Measurements from ENCODE around the gene PIPOX. TPM values are rescaled to one million over a fixed set of nuclear protein-coding genes. Genes with fewer than 3 reads are reported as not detected.

The PIPOX gene, protein sequence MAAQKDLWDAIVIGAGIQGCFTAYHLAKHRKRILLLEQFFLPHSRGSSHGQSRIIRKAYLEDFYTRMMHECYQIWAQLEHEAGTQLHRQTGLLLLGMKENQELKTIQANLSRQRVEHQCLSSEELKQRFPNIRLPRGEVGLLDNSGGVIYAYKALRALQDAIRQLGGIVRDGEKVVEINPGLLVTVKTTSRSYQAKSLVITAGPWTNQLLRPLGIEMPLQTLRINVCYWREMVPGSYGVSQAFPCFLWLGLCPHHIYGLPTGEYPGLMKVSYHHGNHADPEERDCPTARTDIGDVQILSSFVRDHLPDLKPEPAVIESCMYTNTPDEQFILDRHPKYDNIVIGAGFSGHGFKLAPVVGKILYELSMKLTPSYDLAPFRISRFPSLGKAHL
- total RNA-seq, result 1.2 and 1.3 TPM in 2 replicates

GRCh38 chr17:29042679-29043538, at the start of gene PIPOX:
Gene PIPOX (plus strand): TSS chr17:29043141. CDS start chr17:29043226, 85 bp downstream.
- peak; percentile 23 to 32 for DNase-seq (ENCODE audit: low read depth in 2 of 2)

DNA sequence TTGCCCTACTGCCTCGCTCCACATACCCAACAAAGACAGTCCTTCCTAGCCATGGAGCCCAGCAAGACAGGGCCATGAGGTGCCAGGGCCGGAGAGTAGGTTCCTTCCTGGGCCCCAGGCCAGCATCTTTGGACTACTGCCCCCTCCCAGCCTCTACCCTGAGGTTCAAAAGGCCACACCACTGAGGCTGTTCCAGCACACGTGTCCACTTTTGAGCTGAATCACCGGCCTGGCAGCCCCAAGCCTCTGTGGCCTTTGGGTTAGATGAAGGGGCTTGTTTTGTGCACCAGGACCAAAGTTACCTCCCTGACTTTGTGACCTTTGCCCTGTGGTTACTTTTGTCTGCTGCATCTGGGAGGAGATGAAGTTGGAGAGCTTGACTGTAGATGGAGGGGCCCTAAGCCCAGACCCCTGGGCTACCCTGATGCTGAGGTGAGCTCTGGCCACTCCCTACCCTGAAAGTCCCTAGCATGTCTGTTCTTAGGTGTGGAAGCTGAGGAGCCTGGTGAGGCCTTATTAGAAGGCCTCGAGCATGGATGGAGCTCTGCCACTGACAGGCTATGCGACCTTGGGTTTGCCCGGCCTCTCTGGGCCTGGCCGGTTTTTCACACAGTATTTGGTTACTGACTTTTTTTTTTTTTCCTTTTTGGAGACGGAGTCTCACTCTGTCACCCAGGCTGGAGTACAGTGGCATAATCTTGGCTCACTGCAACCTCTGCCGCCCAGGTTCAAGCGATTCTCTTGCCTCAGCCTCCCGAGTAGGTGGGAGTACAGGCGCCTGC, 49.1 kb upstream of the PIPOX start:
- no peak for DNase-seq (ENCODE audit: low read depth in 2 of 2)

DNA sequence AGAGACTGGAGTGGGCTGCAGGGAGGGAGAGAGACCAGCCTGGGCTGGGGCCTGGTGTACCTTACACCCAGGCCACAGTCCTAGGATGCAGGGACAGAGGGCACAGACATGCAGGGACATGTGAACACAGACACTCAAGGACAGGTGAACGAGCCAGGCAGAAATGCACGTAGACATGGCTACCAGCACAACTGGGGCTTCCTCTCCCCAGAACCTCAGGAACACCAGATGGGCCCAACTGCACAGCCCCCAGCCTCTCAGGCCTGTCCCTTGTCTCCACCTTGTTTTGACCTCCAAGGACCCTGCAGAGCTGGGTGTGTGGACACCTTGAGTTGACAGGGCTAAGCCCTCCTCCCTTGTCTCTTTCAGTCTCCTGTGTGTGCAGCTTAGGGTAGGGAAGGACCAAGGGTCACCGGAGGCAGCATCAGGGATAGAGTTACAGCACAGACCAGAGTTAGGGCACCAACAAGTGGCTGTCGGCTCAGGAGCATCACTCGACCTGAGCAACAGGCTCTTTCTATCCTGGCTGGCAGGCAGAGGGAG, 46.3 kb upstream of the PIPOX start:
- DNase-seq (ENCODE audit: low read depth in 2 of 2), result no peak

DNA sequence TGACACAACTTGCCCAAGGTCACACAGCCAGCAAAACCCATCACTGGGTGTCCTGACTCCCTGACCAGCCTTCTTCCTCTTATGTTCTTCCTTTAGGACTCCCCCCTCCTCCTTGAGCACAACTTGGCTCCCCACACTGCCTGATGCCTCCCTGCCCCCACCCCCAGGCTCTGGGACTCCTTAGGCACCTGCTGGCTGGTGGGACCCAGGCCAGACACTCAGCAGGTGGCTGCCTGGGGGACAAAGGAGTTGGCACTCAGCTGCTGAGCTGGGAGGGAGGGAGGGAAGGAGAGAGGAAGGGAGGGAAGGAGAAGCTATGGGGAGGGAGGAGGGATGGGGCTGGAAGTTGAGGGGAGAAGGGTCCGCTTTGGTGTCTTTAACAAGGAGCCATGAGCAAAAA, 45.1 kb upstream of the PIPOX start:
- no peak for DNase-seq (ENCODE audit: low read depth in 2 of 2)

DNA sequence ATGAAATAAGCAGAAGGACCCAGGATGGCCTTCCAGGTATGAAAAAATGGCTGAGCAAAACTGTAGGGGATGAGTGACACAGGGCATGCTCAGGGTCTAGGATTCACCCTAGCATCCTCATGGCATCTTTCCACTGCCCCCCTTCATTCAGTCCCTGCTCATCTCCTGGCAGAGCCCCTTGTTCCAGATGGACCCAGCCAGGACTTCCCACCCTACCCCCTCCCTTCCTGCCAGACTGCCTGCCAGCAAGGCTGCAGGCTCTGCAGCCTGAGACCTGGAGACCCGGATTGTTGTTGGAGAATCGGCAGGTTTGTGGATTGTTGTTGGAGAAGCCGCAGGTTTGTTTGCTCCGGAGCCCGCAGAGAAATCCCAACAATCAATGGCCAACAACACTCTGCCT, 43.7 kb upstream of the PIPOX start:
- DNase-seq (ENCODE audit: low read depth in 2 of 2), result no peak

- DNase-seq (ENCODE audit: low read depth in 2 of 2), result no peak
Measured at GRCh38 chr17:29000973-29001372, 42.0 kb upstream of the PIPOX start.

DNA sequence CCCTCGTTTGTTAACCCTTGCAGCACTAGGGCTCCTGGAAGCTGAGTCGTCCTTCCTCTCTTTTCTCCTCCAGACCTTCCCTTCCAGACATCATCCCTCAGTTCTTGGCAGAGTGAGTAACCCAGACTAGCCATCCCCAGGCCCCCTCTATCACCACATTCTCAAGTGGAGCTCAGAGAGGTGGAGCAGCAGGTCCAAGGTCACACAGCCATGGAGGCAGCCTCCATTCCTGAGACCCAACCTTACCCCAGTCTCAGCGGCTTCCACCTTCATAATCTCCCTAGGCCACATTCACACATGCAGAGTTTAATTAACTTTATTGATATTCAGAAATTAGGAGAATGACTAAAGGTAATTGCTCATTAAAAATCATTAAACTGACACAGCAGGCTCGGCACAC, 40.1 kb upstream of the PIPOX start:
- DNase-seq (ENCODE audit: low read depth in 2 of 2), result no peak

- no peak for DNase-seq (ENCODE audit: low read depth in 2 of 2)
Measured at GRCh38 chr17:29003289-29003688, 39.7 kb upstream of the PIPOX start.

GRCh38 chr17:29004081-29004692, 38.8 kb upstream of the PIPOX start:
- DNase-seq (ENCODE audit: low read depth in 2 of 2), result peak; percentile 42 to 53

GRCh38 chr17:29005936-29006511, 36.9 kb upstream of the PIPOX start, which contains the start of gene SEZ6:
Gene SEZ6 (minus strand): TSS chr17:29006033. CDS start chr17:29005869, 164 bp downstream.
- peak; percentile 61 to 80 for DNase-seq (ENCODE audit: low read depth in 2 of 2)

GRCh38 chr17:29007456-29007855, 35.5 kb upstream of the PIPOX start:
- no peak for DNase-seq (ENCODE audit: low read depth in 2 of 2)

DNA sequence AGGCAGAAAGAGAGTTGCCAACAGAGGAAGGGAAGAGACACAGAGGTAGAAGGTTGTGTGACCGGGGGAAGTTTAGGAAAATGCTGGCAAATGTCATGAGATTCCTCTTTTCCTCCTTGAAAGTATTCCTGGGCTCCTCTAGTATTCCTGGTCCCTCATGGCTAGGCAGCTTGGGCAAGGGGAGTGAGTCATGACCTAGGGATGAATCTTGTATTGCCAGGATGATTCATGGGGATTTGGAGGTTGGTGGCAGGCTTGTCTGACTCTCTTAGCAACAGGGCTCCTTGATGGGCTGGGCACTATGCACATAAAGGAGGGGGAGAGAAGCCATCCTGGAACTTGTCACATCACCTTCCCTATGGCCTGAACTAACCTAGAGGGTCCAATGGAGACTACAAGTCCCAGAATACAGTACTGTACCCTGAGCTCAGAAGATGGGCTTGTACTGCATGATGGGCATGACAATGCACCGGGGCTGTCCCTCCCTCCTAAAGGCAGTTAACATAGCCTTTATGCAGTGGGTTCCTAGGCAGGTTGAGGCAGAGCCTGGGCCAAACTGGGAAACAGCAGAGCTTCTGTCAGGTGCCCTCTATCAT, 35.0 kb upstream of the PIPOX start:
- no peak for DNase-seq (ENCODE audit: low read depth in 2 of 2)

- DNase-seq (ENCODE audit: low read depth in 2 of 2), result no peak
Measured at GRCh38 chr17:29008591-29008990, 34.4 kb upstream of the PIPOX start.

GRCh38 chr17:29010129-29010528, 32.8 kb upstream of the PIPOX start:
- no peak for DNase-seq (ENCODE audit: low read depth in 2 of 2)

DNA sequence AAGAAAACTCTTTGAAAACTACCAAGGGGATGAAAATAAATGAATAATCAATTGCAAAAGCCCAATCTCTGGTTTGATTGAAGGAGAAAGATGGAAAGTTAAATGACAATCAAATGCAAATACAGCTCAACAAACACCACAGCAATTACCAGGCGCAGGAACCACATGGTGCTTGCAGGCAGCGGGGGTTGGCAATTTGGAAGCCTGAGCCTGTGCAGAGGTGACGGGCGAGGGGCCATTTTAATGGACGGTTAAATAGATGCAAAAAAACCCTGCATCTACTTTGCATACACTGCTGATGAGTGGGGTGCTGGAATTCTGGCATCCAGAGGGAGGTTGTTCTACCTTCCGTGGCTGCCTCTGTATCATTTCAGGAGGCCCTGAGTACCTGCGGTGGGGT, 32.4 kb upstream of the PIPOX start:
- DNase-seq (ENCODE audit: low read depth in 2 of 2), result no peak

DNA sequence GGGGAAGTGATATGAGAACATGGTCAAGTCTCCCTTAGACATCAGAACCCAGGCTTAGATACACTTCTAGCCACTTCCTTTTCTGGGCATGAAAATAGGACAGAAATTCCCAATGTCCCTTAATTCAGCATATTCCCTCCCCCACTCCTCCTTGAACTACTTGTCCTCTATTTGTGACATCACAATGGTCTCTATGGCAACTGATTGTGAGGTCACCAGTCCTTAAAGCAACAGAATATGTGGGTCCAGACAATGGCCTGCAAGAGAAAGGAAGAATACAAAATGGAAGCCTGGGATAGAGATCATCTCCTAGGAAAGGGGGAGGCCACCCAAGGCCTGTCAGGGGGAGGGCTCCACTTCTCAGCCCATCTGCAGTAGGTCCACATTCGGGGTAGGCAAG, 30.4 kb upstream of the PIPOX start:
- no peak for DNase-seq (ENCODE audit: low read depth in 2 of 2)

- no peak for DNase-seq (ENCODE audit: low read depth in 2 of 2)
Measured at GRCh38 chr17:29014716-29015115, 28.2 kb upstream of the PIPOX start.

- DNase-seq (ENCODE audit: low read depth in 2 of 2), result peak in 1 of 2 donors; percentile 43
Measured at GRCh38 chr17:29016345-29017210, 26.4 kb upstream of the PIPOX start.

GRCh38 chr17:29018788-29019474, 24.0 kb upstream of the PIPOX start:
- no peak for DNase-seq (ENCODE audit: low read depth in 2 of 2)
